ENCODE measurements around the gene FAM237B. TPM values are rescaled to one million over a fixed set of nuclear protein-coding genes. Genes with fewer than 3 reads are reported as not detected.

The FAM237B gene
- total and polyA plus RNA-seq, 8 donors, result not detected

- intact Hi-C loops (cut with DNase I), result no loop called here
- FAIRE-seq (peak; percentile 13), ATAC-seq (peak; percentile 58 to 91 (median 86)), DNase-seq (no peak)
- H3K27ac ChIP-seq, result no peak overlapping the region
- no peaks in the 10 kb centered on the region for H3K36me3 ChIP-seq
- H3K4me3 ChIP-seq, result no peak overlapping the region
- H3K27me3 ChIP-seq, result no peaks in the 10 kb centered on the region
- no peaks in the 10 kb centered on the region for H3K9me3 ChIP-seq
- 44 to 58% methylated on average over 5 of the region's 5 CpGs for WGBS, 2 donors
- peak in 1 of 4 donors; percentile 21 for TF ChIP-seq CTCF (IDR thresholded peaks at IDR 0.05)
- H3K4me1 ChIP-seq, result no peaks in the 10 kb centered on the region
Measured at GRCh38 chr7:90298145-90299038, 22.7 kb downstream of the FAM237B start.

GRCh38 chr7:90290244-90291113, 30.6 kb downstream of the FAM237B start:
- no peak for ATAC-seq
- Histone ChIP-seq H3K27me3 (no peaks in the 10 kb centered on the region), H3K4me3 (no peak overlapping the region), H3K36me3 (no peaks in the 10 kb centered on the region), H3K4me1 (no peaks in the 10 kb centered on the region), H3K27ac (no peak overlapping the region), H3K9me3 (no peaks in the 10 kb centered on the region)
- TF ChIP-seq CTCF (IDR thresholded peaks at IDR 0.05), result no peak
- DNase-seq, result no peak
- intact Hi-C loops (cut with DNase I), result no loop called here
- 90 to 92% methylated on average over 3 of the region's 3 CpGs for WGBS, 2 donors
- no peak for FAIRE-seq

GRCh38 chr7:90288154-90288553, 33.0 kb downstream of the FAM237B start:
- H3K4me1 ChIP-seq, result no peaks in the 10 kb centered on the region
- no peak overlapping the region for H3K27ac ChIP-seq
- 86 to 95% methylated on average over 3 of the region's 3 CpGs for WGBS, 2 donors

GRCh38 chr7:90276033-90276728, 44.9 kb downstream of the FAM237B start:
- TF ChIP-seq CTCF (IDR thresholded peaks at IDR 0.05), result no peak
- Histone ChIP-seq H3K36me3 (no peaks in the 10 kb centered on the region), H3K9me3 (no peaks in the 10 kb centered on the region), H3K27ac (no peak overlapping the region), H3K27me3 (no peaks in the 10 kb centered on the region), H3K4me1 (no peaks in the 10 kb centered on the region), H3K4me3 (no peak overlapping the region)
- ATAC-seq, result no peak
- no peak for FAIRE-seq
- no peak for DNase-seq
- intact Hi-C loops (cut with DNase I), result no loop called here
- 69 to 70% methylated on average over 5 of the region's 5 CpGs for WGBS, 2 donors

More at GRCh38 chr7:90288154-90288553, 33.0 kb downstream of the FAM237B start:
- Histone ChIP-seq H3K9me3 (no peaks in the 10 kb centered on the region), H3K4me3 (no peak overlapping the region), H3K27me3 (no peaks in the 10 kb centered on the region), H3K36me3 (no peaks in the 10 kb centered on the region)
- ATAC-seq (no peak), FAIRE-seq (no peak), DNase-seq (no peak)
- intact Hi-C loops (cut with DNase I), result no loop called here
- TF ChIP-seq CTCF (IDR thresholded peaks at IDR 0.05), result no peak
